Kidney (tissue), 14 donors: ENCODE measurements around the gene FYB2. TPM values are rescaled to one million over a fixed set of nuclear protein-coding genes. Genes with fewer than 3 reads are reported as not detected.
A peak's percentile ranks its signal among the peaks of the same experiment; 100 is the strongest.
"Not testable (repeated sequence)": the region's sequence is repeated elsewhere in the genome, so short reads cannot be mapped to it uniquely, and the experiment has no call there.

ENCODE experiments used
- DNase-seq, 5 donors: peaks; one replicate each; pipeline ENCODE4 v3.0.0-alpha.2; 2013 to 2020
- FAIRE-seq: peaks from 2 replicates; lab custom pipeline; 2012; peaks lifted over from hg19 to GRCh38; lab: Jason Lieb, UNC
- H3K27ac ChIP-seq, 2 donors: one replicate each; pipeline ENCODE4 v1.7.0; 2013; ENCODE audit warnings: low read depth in 2 of 2, low read length in 2 of 2, inconsistent platforms in 1 of 2
- H3K27me3 ChIP-seq: one replicate; pipeline ENCODE4 v1.7.1; 2013; ENCODE audit warnings: low read length, inconsistent platforms; ENCODE audit not compliant: control insufficient read depth, insufficient read depth
- H3K36me3 ChIP-seq, 3 donors: one replicate each; pipeline versions ENCODE4 v1.7.0 to v1.7.1; 2013; ENCODE audit warnings: low read length in 3 of 3, control low read depth in 1 of 3, inconsistent platforms in 1 of 3; ENCODE audit not compliant: insufficient read depth in 3 of 3, control insufficient read depth in 2 of 3
- H3K4me1 ChIP-seq, 3 donors: one replicate each; pipeline versions ENCODE4 v1.7.0 to v1.7.1; 2013; ENCODE audit warnings: low read length in 3 of 3, inconsistent platforms in 1 of 3, low read depth in 1 of 3; ENCODE audit not compliant: control insufficient read depth in 2 of 3, insufficient read depth in 2 of 3
- H3K4me3 ChIP-seq, 3 donors: one replicate each; pipeline versions ENCODE4 v1.7.0 to v1.8.1; 2013; ENCODE audit warnings: low read length in 3 of 3, control low read depth in 1 of 3, inconsistent platforms in 1 of 3
- H3K9ac ChIP-seq, 3 donors: one replicate each; pipeline versions ENCODE4 v1.7.0 to v1.7.1; 2013; ENCODE audit warnings: low read length in 3 of 3, control low read depth in 1 of 3, inconsistent platforms in 1 of 3
- H3K9me3 ChIP-seq, 3 donors: one replicate each; pipeline versions ENCODE4 v1.7.0 to v1.7.1; 2013; ENCODE audit warnings: low read length in 3 of 3, control low read depth in 1 of 3, inconsistent platforms in 1 of 3; ENCODE audit not compliant: control insufficient read depth in 2 of 3, insufficient read depth in 1 of 3
- intact Hi-C: fragments of 100-400 bp; cut with DNase I; formaldehyde crosslinking; loops from one replicate; pipeline ENCODE4 v1.11.1; 2022
- polyA plus RNA-seq: library from polyadenylated mRNA; stranded (reverse); fragments of 350-450 nt; fragmentation: Illumina TruSeq; extraction: RNeasy Lipid Tissue Mini Kit (QIAGEN cat#74804); gene quantifications from one replicate; pipeline ENCODE4 v1.2.3, GENCODE V29; 2014; ENCODE audit warnings: low read depth, low replicate concordance; ENCODE audit not compliant: insufficient read depth
- total RNA-seq: library from RNA; stranded (reverse); fragmentation: NEBNext Ultra II Directional; extraction: Animal tissue kit (Norgen Biotek cat#: 25700); gene quantifications from one replicate; pipeline ENCODE4 v1.2.1, GENCODE V29; 2021
- TF ChIP-seq, protein P1 (sequence below): IDR thresholded peaks from 3 replicates; pipeline ENCODE4 v1.5.1; 2012; ENCODE audit warnings: mild to moderate bottlenecking, moderate library complexity, borderline replicate concordance; ENCODE audit not compliant: insufficient read depth; ENCODE audit errors: extremely low read depth
- donor health status: control.
- donor health status: control.
- donor health status: control.
- donor health status: control.
- donor health status: control.
- donor health status: DM: yes; HTN: yes; CAD: no.
- donor health status: Normal renal cell carcinoma (clear cell type).

The FYB2 gene
- total and polyA plus RNA-seq, 2 donors from 2014 or later = 5.5 to 7.9 TPM

DNA sequence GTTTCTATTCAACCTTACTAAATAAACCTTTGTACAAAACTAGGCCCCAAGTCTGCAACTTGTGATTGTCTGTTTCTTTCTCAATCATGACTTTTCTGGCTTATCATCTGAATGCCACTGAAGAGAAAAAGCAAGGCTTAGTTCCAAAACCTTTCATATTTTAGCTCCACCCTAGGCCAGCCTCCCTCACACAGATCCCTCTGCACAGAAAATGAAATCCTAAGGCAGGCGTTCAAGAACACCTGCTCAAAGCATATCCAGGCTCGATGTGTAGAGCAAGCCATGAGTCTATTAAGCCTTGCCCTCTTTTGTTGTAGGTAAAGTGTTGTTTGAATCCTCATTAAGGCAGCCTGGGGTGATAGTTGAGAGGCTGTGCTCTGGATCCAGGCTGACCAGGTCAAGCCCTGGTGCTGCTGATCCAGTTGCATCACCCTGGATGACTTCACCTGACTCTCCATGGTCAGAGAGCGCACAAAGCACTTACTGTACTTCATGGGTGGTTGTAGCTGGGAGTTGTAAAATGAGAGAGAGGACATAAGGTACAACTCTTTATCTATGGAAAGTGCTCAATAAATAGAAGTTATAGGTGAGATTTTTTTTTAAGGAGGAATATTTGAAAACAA is 39.0 kb downstream of the FYB2 start:
- intact Hi-C loops = no loop called here
- TF ChIP-seq, protein P1, sequence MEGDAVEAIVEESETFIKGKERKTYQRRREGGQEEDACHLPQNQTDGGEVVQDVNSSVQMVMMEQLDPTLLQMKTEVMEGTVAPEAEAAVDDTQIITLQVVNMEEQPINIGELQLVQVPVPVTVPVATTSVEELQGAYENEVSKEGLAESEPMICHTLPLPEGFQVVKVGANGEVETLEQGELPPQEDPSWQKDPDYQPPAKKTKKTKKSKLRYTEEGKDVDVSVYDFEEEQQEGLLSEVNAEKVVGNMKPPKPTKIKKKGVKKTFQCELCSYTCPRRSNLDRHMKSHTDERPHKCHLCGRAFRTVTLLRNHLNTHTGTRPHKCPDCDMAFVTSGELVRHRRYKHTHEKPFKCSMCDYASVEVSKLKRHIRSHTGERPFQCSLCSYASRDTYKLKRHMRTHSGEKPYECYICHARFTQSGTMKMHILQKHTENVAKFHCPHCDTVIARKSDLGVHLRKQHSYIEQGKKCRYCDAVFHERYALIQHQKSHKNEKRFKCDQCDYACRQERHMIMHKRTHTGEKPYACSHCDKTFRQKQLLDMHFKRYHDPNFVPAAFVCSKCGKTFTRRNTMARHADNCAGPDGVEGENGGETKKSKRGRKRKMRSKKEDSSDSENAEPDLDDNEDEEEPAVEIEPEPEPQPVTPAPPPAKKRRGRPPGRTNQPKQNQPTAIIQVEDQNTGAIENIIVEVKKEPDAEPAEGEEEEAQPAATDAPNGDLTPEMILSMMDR = no peak
- FAIRE-seq (no peak), DNase-seq (no peak)
- Histone ChIP-seq H3K27me3 (no peaks in the 10 kb centered on the region), H3K36me3 (no peaks in the 10 kb centered on the region), H3K4me3 (no peak overlapping the region), H3K4me1 (peaks cover 0 to 3% (median 0%) of the 10 kb centered on the region in 3 donors), H3K9me3 (no peaks in the 10 kb centered on the region), H3K9ac (no peak overlapping the region), H3K27ac (no peak overlapping the region)

- no peaks in the 10 kb centered on the region for H3K27me3 ChIP-seq
- intact Hi-C loops = no loop called here
- FAIRE-seq (no peak), DNase-seq (no peak)
- no peak overlapping the region for H3K9ac ChIP-seq
- peaks cover 0 to 3% (median 0%) of the 10 kb centered on the region in 3 donors for H3K4me1 ChIP-seq
- H3K9me3 ChIP-seq = no peaks in the 10 kb centered on the region
- H3K36me3 ChIP-seq = no peaks in the 10 kb centered on the region
- no peak overlapping the region for H3K27ac ChIP-seq
- TF ChIP-seq, protein P1 = no peak
- H3K4me3 ChIP-seq = no peak overlapping the region
These were observed 41.2 kb downstream of the FYB2 start for GRCh38 chr1:56777972-56778371.

- H3K27ac ChIP-seq, H3K4me3 ChIP-seq, FAIRE-seq, H3K9ac ChIP-seq, DNase-seq, H3K36me3 ChIP-seq, intact Hi-C loops, H3K4me1 ChIP-seq, H3K27me3 ChIP-seq, H3K9me3 ChIP-seq: not testable (repeated sequence)
These were observed 44.5 kb downstream of the FYB2 start for GRCh38 chr1:56774732-56775131.

DNA sequence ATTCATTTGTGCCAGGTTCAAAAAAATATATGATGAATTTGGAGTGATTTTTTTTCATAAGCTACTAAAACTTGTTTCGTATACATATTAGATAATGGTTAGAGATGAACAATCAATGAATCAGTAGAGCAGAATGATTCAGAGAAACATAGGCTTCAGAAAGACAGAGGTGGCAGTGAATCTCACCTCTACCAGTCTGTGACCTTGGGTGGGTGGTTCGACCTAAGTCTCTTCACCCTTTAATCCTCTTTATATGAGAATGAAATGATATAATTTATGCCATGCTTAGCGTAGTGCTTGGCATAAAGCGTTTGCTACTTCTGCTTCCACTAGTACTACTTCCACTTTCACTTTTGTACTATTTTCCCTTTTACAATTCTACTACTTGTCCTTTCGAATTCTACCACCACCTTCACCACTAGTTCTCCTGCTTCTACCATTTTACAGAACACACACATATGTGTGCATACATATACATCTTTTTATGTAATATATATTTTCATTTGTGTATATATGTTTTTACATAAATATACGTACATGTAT is 45.1 kb downstream of the FYB2 start:
- FAIRE-seq (no peak), DNase-seq (no peak)
- Histone ChIP-seq H3K36me3 (no peaks in the 10 kb centered on the region), H3K9me3 (no peaks in the 10 kb centered on the region), H3K27ac (no peak overlapping the region), H3K27me3 (no peaks in the 10 kb centered on the region), H3K9ac (no peak overlapping the region), H3K4me3 (peak overlapping the region in 1 of 3 donors; percentile 31), H3K4me1 (no peaks in the 10 kb centered on the region)
- TF ChIP-seq, protein P1 = no peak
- intact Hi-C loops = no loop called here
